HepG2 (cell line): Measurements from ENCODE around the gene HLF. TPM values are rescaled to one million over a fixed set of nuclear protein-coding genes. Genes with fewer than 3 reads are reported as not detected.

Experiments
- ARNTL ChIP-seq: sonication (generic); formaldehyde crosslinking; IDR thresholded peaks from 2 replicates; pipeline ENCODE4 v1.4.0; 2020; ENCODE audit warnings: mild to moderate bottlenecking, missing genetic modification reagents
- BRD4 ChIP-seq: sonication (generic); formaldehyde crosslinking; IDR thresholded peaks from 2 replicates; pipeline ENCODE4 v1.4.0; 2020; ENCODE audit warnings: missing genetic modification reagents
- ELF3 ChIP-seq: IDR thresholded peaks from 2 replicates; pipeline ENCODE4 v1.6.1; 2016; ENCODE audit warnings: missing genetic modification reagents, missing compliant biosample characterization
- MTA1 ChIP-seq: sonication (generic); formaldehyde crosslinking; IDR thresholded peaks from 2 replicates; pipeline ENCODE4 v1.4.0; 2020; ENCODE audit warnings: missing genetic modification reagents, mild to moderate bottlenecking, borderline replicate concordance
- MYNN ChIP-seq: sonication (generic); formaldehyde crosslinking; IDR thresholded peaks from 2 replicates; pipeline ENCODE4 v1.4.0; 2020; ENCODE audit warnings: mild to moderate bottlenecking, low read depth, missing genetic modification reagents
- PHB2 ChIP-seq: fragments of 450-650 bp; IDR thresholded peaks from 2 replicates; pipeline ENCODE4 v1.6.1; 2018; ENCODE audit not compliant: partially characterized antibody
- TEAD3 ChIP-seq: optimal IDR thresholded peaks from 2 replicates; pipeline ENCODE3; 2016; ENCODE audit warnings: borderline replicate concordance
- ZBTB21 ChIP-seq: sonication (generic); formaldehyde crosslinking; IDR thresholded peaks from 2 replicates; pipeline ENCODE4 v1.4.0; 2020; ENCODE audit warnings: missing genetic modification reagents
- ZFY ChIP-seq: sonication (generic); formaldehyde crosslinking; IDR thresholded peaks from 2 replicates; pipeline ENCODE4 v1.4.0; 2020; ENCODE audit warnings: missing genetic modification reagents
- ZMYM3 ChIP-seq: sonication (generic); formaldehyde crosslinking; IDR thresholded peaks from 2 replicates; pipeline ENCODE4 v1.5.1; 2020; ENCODE audit warnings: mild to moderate bottlenecking, missing genetic modification reagents
- ZNF251 ChIP-seq: sonication (generic); formaldehyde crosslinking; IDR thresholded peaks from 2 replicates; pipeline ENCODE4 v1.9.0; 2021; ENCODE audit warnings: mild to moderate bottlenecking, missing genetic modification reagents
- ZNF282 ChIP-seq: fragments of 450-650 bp; IDR thresholded peaks from 2 replicates; pipeline ENCODE4 v1.6.1; 2018; ENCODE audit not compliant: partially characterized antibody
- ZNF30 ChIP-seq: sonication (generic); formaldehyde crosslinking; IDR thresholded peaks from 2 replicates; pipeline ENCODE4 v1.5.0; 2020; ENCODE audit warnings: mild to moderate bottlenecking, missing genetic modification reagents
- ZNF552 ChIP-seq: sonication (generic); formaldehyde crosslinking; IDR thresholded peaks from 2 replicates; pipeline ENCODE4 v1.9.0; 2022; ENCODE audit warnings: missing genetic modification reagents, mild to moderate bottlenecking, borderline replicate concordance
- ZNF605 ChIP-seq: sonication (generic); formaldehyde crosslinking; IDR thresholded peaks from 2 replicates; pipeline ENCODE4 v1.8.0; 2022; ENCODE audit warnings: mild to moderate bottlenecking, missing genetic modification reagents
- ZNF713 ChIP-seq: sonication (generic); formaldehyde crosslinking; IDR thresholded peaks from 2 replicates; pipeline ENCODE4 v1.4.0; 2020; ENCODE audit warnings: mild to moderate bottlenecking, missing genetic modification reagents
- ZNF792 ChIP-seq: IDR thresholded peaks from 2 replicates; pipeline ENCODE4 v1.6.1; 2016
- polyA plus RNA-seq, 8 experiments: library from polyadenylated mRNA; depleted of rRNA in 3 of 8; stranded (reverse) in 7 of 8; unstranded in 1 of 8; fragments of >200 nt; fragmentation: Illumina TruSeq in 4 of 8; extraction: Trizol in 4 of 8; gene quantifications; 2 replicates each; pipeline versions ENCODE4 v1.2.1 to v1.2.3, GENCODE V29; 2011 to 2016; ENCODE audit warnings: low read depth in 4 of 8, missing spikeins in 1 of 8, mixed read lengths in 1 of 8; ENCODE audit not compliant: insufficient read depth in 1 of 8
- total RNA-seq, 5 experiments: library from RNA; depleted of rRNA; stranded (reverse); fragments of >200 nt; fragmentation: Illumina TruSeq; extraction: Trizol; gene quantifications; 2 replicates each; pipeline ENCODE4 v1.2.3, GENCODE V29; 2016; ENCODE audit warnings: low read depth in 1 of 5
- TF ChIP-seq, protein P1 (sequence below): IDR thresholded peaks from 2 replicates; pipeline ENCODE4 v1.6.1; 2016; ENCODE audit warnings: low read depth
- TF ChIP-seq, protein P2 (sequence below): sonication (generic); formaldehyde crosslinking; IDR thresholded peaks from 2 replicates; pipeline ENCODE4 v1.4.0; 2020; ENCODE audit warnings: missing genetic modification reagents
- TF ChIP-seq, protein P3 (sequence below): sonication (generic); formaldehyde crosslinking; IDR thresholded peaks from 2 replicates; pipeline ENCODE4 v1.5.0; 2020; ENCODE audit warnings: missing genetic modification reagents
- TF ChIP-seq, protein P4 (sequence below): IDR thresholded peaks from 2 replicates; pipeline ENCODE4 v1.6.1; 2016; ENCODE audit warnings: missing compliant biosample characterization, missing genetic modification reagents, borderline replicate concordance

The HLF gene
- total and polyA plus RNA-seq, 2 of the 13 experiments (the other 11 are each of a cell fraction or from before 2014, with no cell fraction given) = 202 to 346 TPM

DNA sequence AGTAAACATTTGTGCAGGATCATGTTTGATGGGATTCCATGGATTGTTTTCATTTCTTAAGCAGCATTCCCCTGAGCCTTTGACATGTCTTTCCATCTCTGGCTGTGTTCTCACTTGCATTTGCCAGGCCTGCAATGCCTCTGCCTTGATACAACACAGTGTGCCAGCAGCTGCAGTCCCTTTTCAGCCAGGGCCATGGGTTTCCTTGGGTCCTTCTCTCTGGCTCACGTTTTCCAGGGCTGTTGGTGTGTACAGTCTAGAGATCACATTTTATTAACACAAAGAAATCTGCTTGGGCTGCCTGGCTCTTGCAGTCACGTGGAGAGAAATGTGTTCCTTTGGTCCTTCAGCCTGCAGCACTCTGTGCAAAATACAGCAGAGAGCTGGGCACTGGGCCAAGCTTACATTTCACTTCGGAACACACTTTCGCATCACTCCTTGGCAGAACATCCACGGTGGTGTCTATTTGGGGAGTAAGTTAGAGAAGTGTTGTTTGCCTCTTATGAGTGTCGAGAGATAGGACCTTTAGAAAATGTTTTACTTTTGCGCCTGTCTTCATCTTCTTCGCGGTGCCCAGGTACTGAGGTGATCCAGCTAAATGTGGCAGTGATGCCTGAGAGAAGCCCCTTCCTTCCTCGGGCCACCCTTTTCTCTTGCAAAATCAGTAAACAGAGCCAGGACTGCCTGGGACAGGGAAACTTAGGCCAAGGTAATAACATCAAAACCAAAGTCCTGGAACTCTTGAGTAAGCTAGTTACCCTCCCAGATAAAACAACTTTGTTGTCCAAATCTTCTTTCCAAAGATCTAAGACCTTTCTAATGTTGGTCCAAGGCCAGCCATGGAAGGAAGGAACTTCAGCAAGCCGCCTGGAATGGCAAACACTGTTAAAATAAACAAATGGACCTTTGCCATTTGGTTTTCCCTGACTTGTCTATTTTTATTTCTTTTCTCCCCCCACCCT is 20.9 kb downstream of the HLF start (continued):
- TF ChIP-seq, protein P1, sequence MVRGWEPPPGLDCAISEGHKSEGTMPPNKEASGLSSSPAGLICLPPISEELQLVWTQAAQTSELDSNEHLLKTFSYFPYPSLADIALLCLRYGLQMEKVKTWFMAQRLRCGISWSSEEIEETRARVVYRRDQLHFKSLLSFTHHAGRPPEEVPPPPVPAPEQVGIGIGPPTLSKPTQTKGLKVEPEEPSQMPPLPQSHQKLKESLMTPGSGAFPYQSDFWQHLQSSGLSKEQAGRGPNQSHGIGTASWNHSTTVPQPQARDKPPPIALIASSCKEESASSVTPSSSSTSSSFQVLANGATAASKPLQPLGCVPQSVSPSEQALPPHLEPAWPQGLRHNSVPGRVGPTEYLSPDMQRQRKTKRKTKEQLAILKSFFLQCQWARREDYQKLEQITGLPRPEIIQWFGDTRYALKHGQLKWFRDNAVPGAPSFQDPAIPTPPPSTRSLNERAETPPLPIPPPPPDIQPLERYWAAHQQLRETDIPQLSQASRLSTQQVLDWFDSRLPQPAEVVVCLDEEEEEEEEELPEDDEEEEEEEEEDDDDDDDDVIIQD (CRISPR knock-in tag) = peak; percentile 83; the same call in 1 of the 2 replicates
- TF ChIP-seq MTA1 (CRISPR knock-in tag) (peak; percentile 60), ZNF792 (peak; percentile 46; the same call in 1 of the 2 replicates), PHB2 (no peak), MYNN (CRISPR knock-in tag) (no peak; the same call in 1 of the 2 replicates), ZNF552 (CRISPR knock-in tag) (peak; percentile 52; the same call in 1 of the 2 replicates), ZNF713 (CRISPR knock-in tag) (0 out of 2 replicates have a peak, but pooled peaks have one; percentile 42), ELF3 (CRISPR knock-in tag) (peak; percentile 92), ZNF251 (CRISPR knock-in tag) (0 out of 2 replicates have a peak, but pooled peaks have one; percentile 13), ZMYM3 (CRISPR knock-in tag) (peak; percentile 26; the same call in 1 of the 2 replicates), TEAD3 (CRISPR knock-in tag) (peak; percentile 96), ZBTB21 (CRISPR knock-in tag) (no peak; the same call in 1 of the 2 replicates), ZNF282 (no peak), ZFY (CRISPR knock-in tag) (no peak), ARNTL (CRISPR knock-in tag) (peak; percentile 99), BRD4 (CRISPR knock-in tag) (peak; percentile 85; the same call in 1 of the 2 replicates), ZNF605 (CRISPR knock-in tag) (peak; percentile 90), ZNF30 (CRISPR knock-in tag) (no peak)
- TF ChIP-seq, protein P2, sequence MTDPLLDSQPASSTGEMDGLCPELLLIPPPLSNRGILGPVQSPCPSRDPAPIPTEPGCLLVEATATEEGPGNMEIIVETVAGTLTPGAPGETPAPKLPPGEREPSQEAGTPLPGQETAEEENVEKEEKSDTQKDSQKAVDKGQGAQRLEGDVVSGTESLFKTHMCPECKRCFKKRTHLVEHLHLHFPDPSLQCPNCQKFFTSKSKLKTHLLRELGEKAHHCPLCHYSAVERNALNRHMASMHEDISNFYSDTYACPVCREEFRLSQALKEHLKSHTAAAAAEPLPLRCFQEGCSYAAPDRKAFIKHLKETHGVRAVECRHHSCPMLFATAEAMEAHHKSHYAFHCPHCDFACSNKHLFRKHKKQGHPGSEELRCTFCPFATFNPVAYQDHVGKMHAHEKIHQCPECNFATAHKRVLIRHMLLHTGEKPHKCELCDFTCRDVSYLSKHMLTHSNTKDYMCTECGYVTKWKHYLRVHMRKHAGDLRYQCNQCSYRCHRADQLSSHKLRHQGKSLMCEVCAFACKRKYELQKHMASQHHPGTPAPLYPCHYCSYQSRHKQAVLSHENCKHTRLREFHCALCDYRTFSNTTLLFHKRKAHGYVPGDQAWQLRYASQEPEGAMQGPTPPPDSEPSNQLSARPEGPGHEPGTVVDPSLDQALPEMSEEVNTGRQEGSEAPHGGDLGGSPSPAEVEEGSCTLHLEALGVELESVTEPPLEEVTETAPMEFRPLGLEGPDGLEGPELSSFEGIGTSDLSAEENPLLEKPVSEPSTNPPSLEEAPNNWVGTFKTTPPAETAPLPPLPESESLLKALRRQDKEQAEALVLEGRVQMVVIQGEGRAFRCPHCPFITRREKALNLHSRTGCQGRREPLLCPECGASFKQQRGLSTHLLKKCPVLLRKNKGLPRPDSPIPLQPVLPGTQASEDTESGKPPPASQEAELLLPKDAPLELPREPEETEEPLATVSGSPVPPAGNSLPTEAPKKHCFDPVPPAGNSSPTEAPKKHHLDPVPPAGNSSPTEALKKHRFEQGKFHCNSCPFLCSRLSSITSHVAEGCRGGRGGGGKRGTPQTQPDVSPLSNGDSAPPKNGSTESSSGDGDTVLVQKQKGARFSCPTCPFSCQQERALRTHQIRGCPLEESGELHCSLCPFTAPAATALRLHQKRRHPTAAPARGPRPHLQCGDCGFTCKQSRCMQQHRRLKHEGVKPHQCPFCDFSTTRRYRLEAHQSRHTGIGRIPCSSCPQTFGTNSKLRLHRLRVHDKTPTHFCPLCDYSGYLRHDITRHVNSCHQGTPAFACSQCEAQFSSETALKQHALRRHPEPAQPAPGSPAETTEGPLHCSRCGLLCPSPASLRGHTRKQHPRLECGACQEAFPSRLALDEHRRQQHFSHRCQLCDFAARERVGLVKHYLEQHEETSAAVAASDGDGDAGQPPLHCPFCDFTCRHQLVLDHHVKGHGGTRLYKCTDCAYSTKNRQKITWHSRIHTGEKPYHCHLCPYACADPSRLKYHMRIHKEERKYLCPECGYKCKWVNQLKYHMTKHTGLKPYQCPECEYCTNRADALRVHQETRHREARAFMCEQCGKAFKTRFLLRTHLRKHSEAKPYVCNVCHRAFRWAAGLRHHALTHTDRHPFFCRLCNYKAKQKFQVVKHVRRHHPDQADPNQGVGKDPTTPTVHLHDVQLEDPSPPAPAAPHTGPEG = peak; percentile 89; the same call in 1 of the 2 replicates
- TF ChIP-seq, protein P3, sequence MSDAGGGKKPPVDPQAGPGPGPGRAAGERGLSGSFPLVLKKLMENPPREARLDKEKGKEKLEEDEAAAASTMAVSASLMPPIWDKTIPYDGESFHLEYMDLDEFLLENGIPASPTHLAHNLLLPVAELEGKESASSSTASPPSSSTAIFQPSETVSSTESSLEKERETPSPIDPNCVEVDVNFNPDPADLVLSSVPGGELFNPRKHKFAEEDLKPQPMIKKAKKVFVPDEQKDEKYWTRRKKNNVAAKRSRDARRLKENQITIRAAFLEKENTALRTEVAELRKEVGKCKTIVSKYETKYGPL (CRISPR knock-in tag) = 0 out of 2 replicates have a peak, but pooled peaks have one; percentile 74
- TF ChIP-seq, protein P4, sequence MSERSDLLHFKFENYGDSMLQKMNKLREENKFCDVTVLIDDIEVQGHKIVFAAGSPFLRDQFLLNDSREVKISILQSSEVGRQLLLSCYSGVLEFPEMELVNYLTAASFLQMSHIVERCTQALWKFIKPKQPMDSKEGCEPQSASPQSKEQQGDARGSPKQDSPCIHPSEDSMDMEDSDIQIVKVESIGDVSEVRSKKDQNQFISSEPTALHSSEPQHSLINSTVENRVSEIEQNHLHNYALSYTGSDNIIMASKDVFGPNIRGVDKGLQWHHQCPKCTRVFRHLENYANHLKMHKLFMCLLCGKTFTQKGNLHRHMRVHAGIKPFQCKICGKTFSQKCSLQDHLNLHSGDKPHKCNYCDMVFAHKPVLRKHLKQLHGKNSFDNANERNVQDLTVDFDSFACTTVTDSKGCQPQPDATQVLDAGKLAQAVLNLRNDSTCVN (CRISPR knock-in tag) = no peak
